HS-5 (cell line): ENCODE results near the gene UQCC5.

Experiments used
- DNase-seq: peaks from one replicate; pipeline ENCODE4 v3.0.0-alpha.2; 2012; ENCODE audit warnings: low read depth

UQCC5 gene

DNA sequence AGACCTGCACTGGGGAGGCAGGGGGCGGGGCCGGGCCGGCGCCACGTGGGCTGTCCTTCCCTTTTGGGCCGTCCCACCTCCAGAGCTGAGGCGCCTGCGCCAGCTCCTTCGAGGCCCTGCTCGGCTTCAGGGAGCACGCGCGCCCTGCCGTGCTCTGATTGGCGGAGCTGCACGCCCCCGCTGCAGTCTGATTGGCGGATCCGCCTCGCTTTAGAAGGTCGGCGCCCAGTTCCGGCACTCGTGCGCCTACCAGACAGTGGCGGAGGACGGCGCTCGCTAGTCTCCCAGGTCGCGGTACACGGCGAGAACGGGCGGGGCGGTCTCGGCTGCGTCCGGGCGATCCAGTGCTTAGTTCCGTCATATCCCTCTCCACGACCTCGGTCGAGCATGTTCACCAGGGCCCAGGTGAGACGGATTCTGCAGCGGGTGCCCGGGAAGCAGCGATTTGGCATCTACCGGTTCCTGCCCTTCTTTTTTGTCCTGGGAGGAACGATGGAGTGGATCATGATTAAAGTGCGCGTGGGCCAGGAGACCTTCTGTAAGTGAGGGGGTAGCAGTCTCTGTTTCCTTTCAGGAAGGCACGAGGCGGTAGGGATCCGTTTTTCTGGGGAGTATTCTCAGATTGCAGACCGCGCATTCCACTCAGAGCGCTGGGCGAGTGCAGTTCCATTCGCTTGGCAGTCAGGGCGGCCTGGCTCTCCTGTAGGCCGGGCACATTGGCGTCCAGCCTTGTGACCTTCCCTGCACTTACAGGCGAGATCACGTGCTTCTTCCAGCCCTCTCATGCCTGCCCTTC, at the start of gene UQCC5:
TSS of gene UQCC5 (plus strand) at position 237 of the 796 bp plus-strand sequence. CDS start at position 388, 151 bp downstream.
- DNase-seq: peak; percentile 86

- no peak for DNase-seq
Measured at GRCh38 chr3:52487050-52487787, 49.2 kb upstream of the UQCC5 start.

- DNase-seq: no peak
Measured at GRCh38 chr3:52487788-52488691, 48.4 kb upstream of the UQCC5 start.

DNA sequence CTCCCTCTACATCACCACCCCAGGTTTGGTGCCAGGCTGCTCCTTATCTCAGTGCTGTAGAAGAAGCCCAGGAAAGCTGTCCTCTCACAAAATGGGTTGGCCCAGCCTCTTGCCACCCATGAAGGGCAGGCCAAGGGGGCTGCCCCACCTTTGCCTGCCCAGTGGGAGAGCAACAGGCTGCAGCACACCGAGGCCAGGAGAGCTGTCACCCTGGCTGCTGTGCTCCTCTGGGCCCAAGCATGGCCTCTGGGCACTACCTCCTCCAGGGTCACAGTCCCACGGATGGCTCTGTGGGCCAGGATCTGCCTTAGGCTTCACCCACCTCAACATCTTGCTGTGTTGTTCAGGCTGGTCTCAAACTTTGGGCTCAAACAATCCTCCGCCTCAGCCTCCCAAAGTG, 47.7 kb upstream of the UQCC5 start:
- no peak for DNase-seq

- no peak for DNase-seq
Measured at GRCh38 chr3:52489453-52489852, 47.0 kb upstream of the UQCC5 start.

DNA sequence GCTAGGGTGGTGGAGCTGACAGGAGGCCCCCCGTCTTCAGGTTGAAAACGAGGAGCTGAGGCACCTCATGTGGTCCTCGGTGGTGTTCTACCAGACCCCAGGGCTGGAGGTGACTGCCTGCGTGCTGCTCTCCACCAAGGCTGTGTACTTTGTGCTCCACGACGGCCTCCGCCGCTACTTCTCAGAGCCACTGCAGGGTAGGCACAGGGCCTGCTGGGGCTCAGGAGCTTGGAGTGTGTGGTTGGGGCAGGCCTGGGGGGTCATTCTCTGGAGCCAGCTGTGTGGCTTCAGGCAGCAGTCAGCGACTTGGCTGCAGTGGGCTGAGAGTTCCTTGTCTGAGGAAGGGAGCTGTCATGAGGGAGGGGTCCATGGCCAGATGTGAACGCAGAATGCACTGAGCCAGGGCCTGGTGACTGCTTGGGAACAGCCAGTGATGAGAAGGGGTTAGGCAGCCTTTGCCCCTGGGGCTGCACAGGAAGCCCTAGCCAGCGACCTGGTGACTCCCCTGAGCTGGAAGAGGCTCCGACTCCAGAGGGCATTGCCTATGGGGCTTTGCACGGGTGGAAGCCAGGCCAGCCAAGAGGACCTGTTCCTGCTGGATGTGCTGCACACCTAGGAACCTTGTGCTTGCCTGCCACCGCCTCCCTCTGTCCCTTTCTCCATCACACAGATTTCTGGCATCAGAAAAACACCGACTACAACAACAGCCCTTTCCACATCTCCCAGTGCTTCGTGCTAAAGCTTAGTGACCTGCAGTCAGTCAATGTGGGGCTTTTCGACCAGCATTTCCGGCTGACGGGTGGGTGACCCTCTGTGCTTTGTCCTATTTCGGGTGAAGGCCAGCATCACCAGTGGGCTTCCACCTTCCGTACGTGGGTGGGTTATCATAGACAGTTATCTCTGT, 46.1 kb upstream of the UQCC5 start:
- DNase-seq: no peak

GRCh38 chr3:52490939-52491526, 45.4 kb upstream of the UQCC5 start:
- DNase-seq: no peak

DNA sequence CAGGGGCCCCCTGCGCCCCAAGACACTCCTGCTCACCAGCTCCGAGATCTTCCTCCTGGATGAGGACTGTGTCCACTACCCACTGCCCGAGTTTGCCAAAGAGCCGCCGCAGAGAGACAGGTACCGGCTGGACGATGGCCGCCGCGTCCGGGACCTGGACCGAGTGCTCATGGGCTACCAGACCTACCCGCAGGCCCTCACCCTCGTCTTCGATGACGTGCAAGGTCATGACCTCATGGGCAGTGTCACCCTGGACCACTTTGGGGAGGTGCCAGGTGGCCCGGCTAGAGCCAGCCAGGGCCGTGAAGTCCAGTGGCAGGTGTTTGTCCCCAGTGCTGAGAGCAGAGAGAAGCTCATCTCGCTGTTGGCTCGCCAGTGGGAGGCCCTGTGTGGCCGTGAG, 44.3 kb upstream of the UQCC5 start:
- no peak for DNase-seq

DNA sequence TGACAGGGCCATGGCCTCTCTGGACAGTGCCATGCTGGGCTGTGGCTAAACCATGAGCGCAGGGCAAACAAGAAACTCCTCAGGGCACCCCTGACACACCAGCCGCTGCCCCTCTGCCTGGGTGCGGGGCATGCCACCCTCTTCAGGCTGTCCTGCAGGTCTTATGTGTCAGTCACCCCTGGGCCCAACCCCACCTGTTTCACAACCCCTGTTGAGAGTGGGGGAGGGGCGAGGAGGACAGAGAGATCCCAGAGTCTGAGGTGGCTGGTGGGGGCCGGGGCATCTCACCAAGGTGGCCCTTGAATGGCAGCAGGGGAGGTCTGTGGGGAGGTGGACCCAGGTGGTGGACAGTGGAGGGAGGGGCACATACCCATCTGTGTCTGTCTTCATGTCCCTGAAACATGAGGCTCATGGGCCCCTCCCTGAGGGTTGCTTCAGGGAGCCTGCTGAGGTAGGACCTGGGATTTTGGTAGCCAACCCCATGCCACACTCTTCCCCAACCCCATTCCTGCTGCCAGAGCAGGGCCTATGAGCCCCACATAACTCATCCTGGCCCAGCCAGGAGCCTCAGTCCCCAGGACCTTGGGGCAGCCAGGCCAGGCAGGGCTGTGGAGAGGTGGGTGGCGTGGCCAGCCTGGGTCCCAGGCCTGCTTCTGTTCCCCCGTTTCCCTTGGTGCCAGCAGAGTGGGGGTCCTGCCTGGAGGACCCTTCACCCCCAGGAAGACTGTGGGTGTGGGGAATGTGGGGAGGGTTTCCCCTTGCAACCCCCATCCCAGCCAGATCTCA, 43.0 kb upstream of the UQCC5 start:
- no peak for DNase-seq

- DNase-seq: no peak
Measured at GRCh38 chr3:52494445-52494844, 42.0 kb upstream of the UQCC5 start.

DNA sequence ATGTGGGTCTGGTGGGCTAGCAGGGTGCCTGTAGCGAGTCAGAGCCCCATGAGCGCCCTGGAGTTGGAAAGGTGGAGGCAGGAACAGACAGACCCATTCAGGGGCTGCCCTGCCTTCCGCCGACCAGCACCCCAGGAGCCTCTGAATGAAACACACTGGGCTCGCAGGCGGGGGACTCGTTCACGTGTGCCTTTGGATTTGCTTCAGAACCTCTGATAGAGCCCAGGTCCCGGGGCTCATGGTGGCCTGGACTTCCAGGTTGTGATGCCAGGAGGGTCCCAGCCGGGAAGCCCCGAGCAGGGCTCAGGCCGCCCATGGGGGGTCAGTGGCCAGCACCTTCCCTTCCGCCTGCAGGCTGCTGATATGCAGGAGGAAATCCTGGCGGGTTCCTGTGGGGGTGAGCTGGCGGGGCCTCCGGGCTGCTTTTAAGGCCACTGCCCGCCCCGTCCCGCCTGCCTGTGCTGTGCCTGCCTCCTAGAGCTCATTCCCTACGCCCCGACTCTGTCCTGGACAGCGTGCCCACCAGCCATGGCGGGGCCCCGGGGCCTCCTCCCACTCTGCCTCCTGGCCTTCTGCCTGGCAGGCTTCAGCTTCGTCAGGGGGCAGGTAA, 41.4 kb upstream of the UQCC5 start, which contains the start of gene STAB1:
TSS of gene STAB1 (plus strand) at position 453 of the 610 bp plus-strand sequence. CDS start at position 529, 76 bp downstream.
- DNase-seq: no peak

- DNase-seq: peak; percentile 13
Measured at GRCh38 chr3:52495777-52496602, 40.4 kb upstream of the UQCC5 start.

DNA sequence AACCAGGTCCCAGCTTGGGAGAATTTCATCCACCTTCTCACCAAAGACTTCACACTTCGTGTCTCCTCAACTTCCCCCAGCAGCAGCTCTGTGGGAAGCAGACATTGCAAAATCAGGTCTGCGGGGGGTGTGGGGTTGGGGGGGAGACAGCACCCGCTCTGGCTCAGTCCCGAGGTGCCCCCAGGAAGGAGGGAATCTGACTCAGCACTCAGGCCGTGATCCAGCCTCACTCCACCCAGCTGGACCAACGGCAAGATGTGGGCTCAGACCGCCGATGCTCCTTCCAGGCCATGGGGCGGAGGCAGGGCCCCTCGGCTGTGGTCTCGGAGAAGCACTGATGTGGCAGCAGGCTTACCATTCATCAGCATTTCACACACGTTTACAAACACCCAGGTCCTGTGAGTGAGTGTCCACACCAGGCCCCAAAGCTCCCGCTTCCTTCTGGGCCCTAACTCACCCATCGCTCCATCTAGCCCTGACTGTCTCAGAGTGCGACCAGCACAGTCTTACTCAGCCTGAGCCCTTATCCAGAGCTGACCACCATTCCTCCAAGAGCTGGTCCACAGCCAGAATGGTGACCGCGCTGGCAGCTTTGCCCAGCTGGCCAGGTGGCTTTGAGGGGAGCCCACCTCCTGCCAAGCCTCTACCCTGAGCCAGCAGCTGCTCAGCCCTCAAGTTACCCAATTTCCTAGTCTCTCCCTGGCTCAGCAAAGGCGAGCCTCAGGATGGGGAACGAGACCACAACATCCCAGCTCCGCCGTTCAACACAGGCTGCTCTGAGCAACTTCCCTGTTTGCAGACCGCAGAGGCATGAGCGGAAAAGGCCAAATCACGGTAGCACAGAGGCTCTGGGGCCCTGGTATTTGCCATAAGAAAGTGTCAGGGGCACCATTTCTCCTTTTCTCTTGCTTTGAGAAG, 38.0 kb upstream of the UQCC5 start:
- no peak for DNase-seq

DNA sequence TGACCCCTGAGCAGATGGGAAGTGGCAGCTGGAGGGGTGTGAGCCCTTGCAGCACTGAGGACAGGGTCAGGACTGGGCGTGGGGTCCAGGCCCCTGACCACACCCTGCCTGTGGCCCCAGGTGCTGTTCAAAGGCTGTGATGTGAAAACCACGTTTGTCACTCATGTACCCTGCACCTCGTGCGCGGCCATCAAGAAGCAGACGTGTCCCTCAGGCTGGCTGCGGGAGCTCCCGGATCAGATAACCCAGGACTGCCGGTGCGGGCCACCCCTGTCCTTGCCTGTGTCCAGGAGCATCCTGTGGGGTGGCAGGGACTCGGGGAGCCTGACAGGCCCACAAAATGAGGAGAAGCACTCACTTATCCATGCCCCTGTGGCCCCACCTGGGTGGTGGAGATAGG, 35.4 kb upstream of the UQCC5 start:
- no peak for DNase-seq

DNA sequence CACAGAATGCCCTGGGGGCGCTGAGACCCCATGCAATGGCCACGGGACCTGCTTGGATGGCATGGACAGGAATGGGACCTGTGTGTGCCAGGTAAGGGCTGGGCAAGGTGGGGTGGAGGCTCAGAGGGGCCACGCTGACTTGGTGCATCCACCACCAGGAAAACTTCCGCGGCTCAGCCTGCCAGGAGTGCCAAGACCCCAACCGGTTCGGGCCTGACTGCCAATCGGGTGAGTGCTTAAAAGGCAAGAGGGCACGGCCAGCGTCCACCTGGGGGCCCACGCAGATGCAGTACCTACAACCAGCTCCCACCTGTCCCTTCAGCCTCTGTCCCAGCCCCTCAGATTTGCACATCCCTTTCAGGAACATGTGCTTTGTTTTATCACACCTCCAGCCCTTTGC, 34.4 kb upstream of the UQCC5 start:
- DNase-seq: no peak

DNA sequence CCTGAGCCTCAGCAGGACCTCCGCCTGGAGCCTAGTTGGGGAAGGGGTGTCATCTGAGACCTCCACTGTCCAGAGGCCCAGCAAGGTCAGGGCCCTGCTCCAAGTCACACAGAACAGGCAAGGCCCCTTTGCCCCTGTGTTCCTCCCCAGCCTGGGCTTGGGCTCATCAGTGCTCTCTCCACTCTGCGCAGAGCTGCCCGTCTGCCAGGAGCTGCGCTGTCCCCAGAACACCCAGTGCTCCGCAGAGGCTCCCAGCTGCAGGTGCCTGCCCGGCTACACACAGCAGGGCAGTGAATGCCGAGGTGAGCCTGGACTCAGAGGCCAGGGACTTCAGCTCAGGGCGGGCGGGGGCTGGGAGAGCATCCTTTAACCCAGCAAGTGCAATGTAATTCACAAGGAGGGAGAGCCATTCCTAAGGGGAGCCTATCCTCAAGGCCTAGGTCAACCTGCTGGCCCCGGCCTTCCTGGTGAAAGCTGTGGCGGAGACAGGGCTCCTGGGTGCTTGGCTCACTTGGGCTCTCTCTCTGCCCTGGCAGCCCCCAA, 33.5 kb upstream of the UQCC5 start:
- DNase-seq: no peak

GRCh38 chr3:52503788-52504424, 32.5 kb upstream of the UQCC5 start:
- no peak for DNase-seq
